ENCODE results near the gene KCNIP2.
A peak's percentile ranks its signal among the peaks of the same experiment; 100 is the strongest.

The KCNIP2 gene

GRCh38 chr10:101851411-101852116 lies 8.0 kb upstream of the KCNIP2 start:
- DNase-seq (ENCODE audit: low spot score), result no peak

GRCh38 chr10:101850749-101851148 lies 7.1 kb upstream of the KCNIP2 start:
- DNase-seq (ENCODE audit: low spot score), result no peak

- no peak for DNase-seq (ENCODE audit: low spot score)
Observed at GRCh38 chr10:101848894-101849351, 5.3 kb upstream of the KCNIP2 start.

- no peak for DNase-seq (ENCODE audit: low spot score)
Observed at GRCh38 chr10:101848408-101848807, 4.8 kb upstream of the KCNIP2 start.

- DNase-seq (ENCODE audit: low spot score), result no peak
Observed at GRCh38 chr10:101845893-101846292, 2.3 kb upstream of the KCNIP2 start.

GRCh38 chr10:101841826-101842225 lies 1.8 kb downstream of the KCNIP2 start:
- no peak for DNase-seq (ENCODE audit: low spot score)

GRCh38 chr10:101840741-101841453 lies 2.7 kb downstream of the KCNIP2 start:
- DNase-seq (ENCODE audit: low spot score), result peak; percentile 70

GRCh38 chr10:101840102-101840684 lies 3.4 kb downstream of the KCNIP2 start:
- DNase-seq (ENCODE audit: low spot score), result no peak

GRCh38 chr10:101839416-101840063 lies 4.1 kb downstream of the KCNIP2 start:
- no peak for DNase-seq (ENCODE audit: low spot score)

GRCh38 chr10:101839002-101839401 lies 4.6 kb downstream of the KCNIP2 start:
- no peak for DNase-seq (ENCODE audit: low spot score)

- no peak for DNase-seq (ENCODE audit: low spot score)
Observed at GRCh38 chr10:101838416-101838970, 5.1 kb downstream of the KCNIP2 start.

GRCh38 chr10:101837748-101838147 lies 5.9 kb downstream of the KCNIP2 start:
- no peak for DNase-seq (ENCODE audit: low spot score)

GRCh38 chr10:101835362-101835761 lies 8.2 kb downstream of the KCNIP2 start:
- no peak for DNase-seq (ENCODE audit: low spot score)

GRCh38 chr10:101834341-101834740 lies 9.3 kb downstream of the KCNIP2 start:
- no peak for DNase-seq (ENCODE audit: low spot score)

- DNase-seq (ENCODE audit: low spot score), result no peak
Observed at GRCh38 chr10:101833466-101833865, 10.1 kb downstream of the KCNIP2 start.

- no peak for DNase-seq (ENCODE audit: low spot score)
Observed at GRCh38 chr10:101832325-101832771, 11.3 kb downstream of the KCNIP2 start.

GRCh38 chr10:101831169-101831811 lies 12.3 kb downstream of the KCNIP2 start:
- no peak for DNase-seq (ENCODE audit: low spot score)

- DNase-seq (ENCODE audit: low spot score), result peak; percentile 91
Observed at GRCh38 chr10:101830322-101831168, 13.1 kb downstream of the KCNIP2 start.

GRCh38 chr10:101829561-101830315 lies 13.9 kb downstream of the KCNIP2 start:
- DNase-seq (ENCODE audit: low spot score), result no peak

Measured in SW480 (cell line).